ENCODE results near the gene MARCHF11. TPM values are rescaled to one million over a fixed set of nuclear protein-coding genes. Genes with fewer than 3 reads are reported as not detected.

MARCHF11 gene
- total and polyA plus RNA-seq, 2 of the 8 experiments (the other 6 are each of a cell fraction or from before 2014, with no cell fraction given), result 0.27 to 0.82 TPM

GRCh38 chr5:16178745-16179372 lies 732 bp downstream of the MARCHF11 start:
- Histone ChIP-seq H4K8ac (ENCODE audit: extremely low read depth, insufficient read depth, low read length) (no peak overlapping the region; the same call in 1 of the 2 replicates), H3K23me2 (ENCODE audit: low read depth, low read length) (peaks cover 5% of the 10 kb centered on the region; the same call in 1 of the 2 replicates), H3K4me1 (replicated peaks in 1 of 4; ENCODE audit: control insufficient read depth in 3 of 4, insufficient read depth in 4 of 4, low read length in 3 of 4) (peaks cover 0 to 8% (median 0%) of the 10 kb centered on the region in 4 experiments; a peak in 2 of 7 replicates), H3K4me2 (ENCODE audit: insufficient read depth in 1 of 2, low read depth in 2 of 2, low read length in 2 of 2) (peak overlapping the region; percentile 63 to 74), H2AK5ac (ENCODE audit: low read depth, low read length) (no peak overlapping the region), H2BK120ac (replicated peaks; ENCODE audit: low read depth, low read length) (no peak overlapping the region), H2BK12ac (ENCODE audit: low read depth, low read length) (no peak overlapping the region), H3K18ac (ENCODE audit: extremely low read depth, low read length) (no peak overlapping the region), H3K4ac (replicated peaks; ENCODE audit: insufficient read length, low read depth, low read length) (no peak overlapping the region), H3K9me3 (ENCODE audit: insufficient read depth in 2 of 2, low read depth in 1 of 2, low read length in 1 of 2) (no peaks in the 10 kb centered on the region), H4K20me1 (replicated peaks in 1 of 2; ENCODE audit: control insufficient read depth in 1 of 2, insufficient read depth in 2 of 2, low read length in 2 of 2) (peaks cover 0 to 3% of the 10 kb centered on the region in 2 experiments), H2AFZ (ENCODE audit: low read length) (no peak overlapping the region), H2BK15ac (ENCODE audit: low read length) (no peak overlapping the region), H3K14ac (ENCODE audit: insufficient read length) (no peak overlapping the region), H2BK20ac (ENCODE audit: low read length) (no peak overlapping the region), H3K27me3 (replicated peaks in 1 of 4; ENCODE audit: control insufficient read depth in 3 of 4, extremely low read depth in 1 of 4, insufficient read depth in 3 of 4, low read length in 3 of 4) (peaks cover 7 to 25% (median 24%) of the 10 kb centered on the region in 4 experiments), H4K91ac (replicated peaks; ENCODE audit: insufficient read length, low read length) (no peak overlapping the region), H3K79me1 (ENCODE audit: low read depth, low read length) (no peaks in the 10 kb centered on the region), H3K27ac (ENCODE audit: low read depth, low read length) (no peak overlapping the region), H3K23ac (ENCODE audit: insufficient read length) (no peak overlapping the region), H2BK5ac (ENCODE audit: low read depth, low read length) (no peak overlapping the region), H3K56ac (replicated peaks; ENCODE audit: insufficient read length, low read depth, low read length) (no peak overlapping the region), H3K36me3 (ENCODE audit: control insufficient read depth in 2 of 4, insufficient read depth in 4 of 4, low read length in 3 of 4) (no peaks in the 10 kb centered on the region), H3K4me3 (ENCODE audit: extremely low read depth in 1 of 4, insufficient read depth in 2 of 4, low read depth in 3 of 4, low read length in 4 of 4) (peak overlapping the region; percentile 15 to 68 (median 32); a peak in 6 of 8 replicates), H4K5ac (ENCODE audit: insufficient read length, low read depth, low read length) (no peak overlapping the region), H3K79me2 (ENCODE audit: control insufficient read depth in 1 of 2, insufficient read depth in 2 of 2, low read length in 2 of 2) (no peaks in the 10 kb centered on the region), H3K9ac (replicated peaks in 1 of 4; ENCODE audit: extremely low read depth in 1 of 4, low read depth in 3 of 4, low read length in 3 of 4) (peak overlapping the region in 1 of 4 experiments; percentile 40; a peak in 1 of 7 replicates)
- peak; percentile 67 to 97 for DNase-seq (ENCODE audit: low read depth in 1 of 2, low spot score in 2 of 2)
- CTCF ChIA-PET (ENCODE audit: partially characterized antibody), result interaction anchor here (1.2 to 2.2 kb wide), 5 partner anchors 18 to 279 kb away, joined by 3 to 5 read pairs (median 5); no protein-coding TSS in a partner anchor
- 5% methylated on average over 40 of the region's 57 CpGs; no CpG with 5 or more reads in 1 of the 2 experiments for WGBS, 2 experiments (ENCODE audit: extremely low coverage in 1 of 2, insufficient coverage in 1 of 2, insufficient read length in 1 of 2, insufficient replicate concordance in 2 of 2, low coverage in 1 of 2, low lambda C conversion rate in 2 of 2, missing lambda C conversion rate in 1 of 2)
- FAIRE-seq, result no peak
- POLR2A ChIA-PET (ENCODE audit: partially characterized antibody), result no interaction called here
- TF ChIP-seq SIN3A (conservative IDR thresholded peaks at IDR 0.05 in 1 of 2, IDR thresholded peaks at IDR 0.05 in 1 of 2; ENCODE audit: low read depth in 1 of 2, low read length in 2 of 2) (peak; percentile 97 to 98), ASH2L (IDR thresholded peaks at IDR 0.05; ENCODE audit: low read length) (peak; percentile 58), KDM4A (IDR thresholded peaks at IDR 0.05; ENCODE audit: low read depth, low read length, severe bottlenecking) (peak; percentile 72), PHF8 (conservative IDR thresholded peaks at IDR 0.05; ENCODE audit: low read depth, low read length) (0 out of 2 replicates have a peak, but pooled peaks have one; percentile 9), CEBPB (IDR thresholded peaks at IDR 0.05; ENCODE audit: low read depth, low read length) (no peak), RBBP5 (IDR thresholded peaks at IDR 0.05; ENCODE audit: borderline replicate concordance, low read depth, low read length) (peak; percentile 58; the same call in 1 of the 2 replicates), CHD2 (IDR thresholded peaks at IDR 0.05; ENCODE audit: low read length) (no peak), FOSL1 (IDR thresholded peaks at IDR 0.05; ENCODE audit: insufficient read depth, low read depth, low read length) (0 out of 2 replicates have a peak, but pooled peaks have one; percentile 12), GABPA (IDR thresholded peaks at IDR 0.05; ENCODE audit: borderline replicate concordance, insufficient read depth, low read length) (peak; percentile 53; the same call in 1 of the 2 replicates), TEAD4 (IDR thresholded peaks at IDR 0.05; ENCODE audit: low read depth, low read length) (no peak), CHD1 (IDR thresholded peaks at IDR 0.05; ENCODE audit: low read depth, low read length) (0 out of 2 replicates have a peak, but pooled peaks have one; percentile 48), RAD21 (IDR thresholded peaks at IDR 0.05 in 1 of 2, conservative IDR thresholded peaks at IDR 0.05 in 1 of 2; ENCODE audit: low read depth in 2 of 2, low read length in 2 of 2) (peak in 1 of 2 experiments; percentile 45; a peak in 2 of 4 replicates)

All from H1 (cell line).